Activated CD8-positive, alpha-beta memory T cell treated with anti-CD3 and anti-CD28 coated beads, Interleukin-2, amount 50 U/mL, for 1 hour (primary cell): ENCODE measurements around the gene ZNRF1.
"Not testable (repeated sequence)": the region's sequence is repeated elsewhere in the genome, so short reads cannot be mapped to it uniquely, and the experiment has no call there.

Experiments
- DNase-seq: peaks from one replicate; pipeline ENCODE4 v3.0.0-alpha.2; 2020; ENCODE audit errors: extremely low read depth

The ZNRF1 gene

GRCh38 chr16:74998481-74999218 lies at the start of gene ZNRF1:
Gene ZNRF1, plus strand, starts transcription at chr16:74999024. Its CDS starts 648 bp downstream, at chr16:74999672.
- DNase-seq, result peak; percentile 43

GRCh38 chr16:74949309-74949708 lies 49.5 kb upstream of the ZNRF1 start:
- DNase-seq, result no peak

DNA sequence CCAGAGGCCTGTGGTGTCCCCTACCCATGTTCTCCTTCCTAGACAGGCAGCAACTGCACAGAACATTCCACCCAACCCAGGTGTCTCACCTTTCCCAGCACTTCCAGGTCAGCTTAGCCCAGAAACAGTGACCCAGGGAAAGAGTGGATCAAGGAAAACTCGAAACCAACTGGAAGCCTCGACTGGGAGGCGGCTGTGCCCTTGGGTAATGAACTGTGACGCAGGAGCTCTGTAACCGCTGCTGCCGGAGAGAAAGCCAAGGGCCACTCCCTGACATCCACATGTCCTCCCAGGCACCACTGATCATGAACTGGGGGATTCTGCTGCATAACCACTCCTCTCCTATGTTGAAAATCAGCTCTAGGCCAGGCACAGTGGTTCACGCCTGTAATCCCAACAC lies 48.3 kb upstream of the ZNRF1 start:
- DNase-seq, result no peak

DNA sequence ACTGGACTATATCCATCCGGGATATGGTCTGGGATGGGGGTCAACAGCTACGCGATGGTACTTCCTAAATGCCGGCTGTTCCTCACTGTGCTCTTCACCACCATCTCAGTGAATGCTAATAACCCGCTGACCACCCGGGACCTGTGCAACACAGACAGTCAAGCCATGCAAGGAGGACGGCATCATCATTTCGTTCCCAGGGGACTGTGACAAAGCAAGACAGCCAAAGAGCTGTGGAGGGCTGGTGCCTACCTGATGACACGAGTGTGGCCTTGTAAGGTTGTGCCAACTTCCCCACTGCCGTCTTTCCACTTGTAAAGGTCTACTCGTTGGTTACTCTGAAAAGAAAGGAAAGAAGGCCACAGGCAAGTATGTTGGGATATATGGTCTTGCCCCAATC lies 47.6 kb upstream of the ZNRF1 start:
- DNase-seq, result no peak

- no peak for DNase-seq
Measured at GRCh38 chr16:74951681-74952080, 47.1 kb upstream of the ZNRF1 start.

DNA sequence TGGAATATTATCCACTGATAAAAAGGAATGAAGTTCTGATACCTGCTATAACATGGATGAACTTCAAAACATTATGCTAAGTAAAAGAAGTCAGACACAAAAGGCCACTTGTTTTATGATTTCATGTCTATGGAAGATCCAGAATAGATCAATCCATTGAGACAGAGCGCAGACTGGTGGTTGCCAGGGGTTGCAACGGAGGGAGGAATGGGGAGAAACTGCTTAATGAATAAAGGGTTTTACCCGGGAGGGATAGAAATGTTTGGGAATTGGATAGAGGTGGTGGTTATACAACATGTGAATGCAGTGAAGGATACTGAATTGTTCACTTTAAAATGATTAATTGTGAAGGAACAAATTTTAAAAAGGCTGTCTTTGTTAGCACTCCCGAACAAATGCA lies 44.1 kb upstream of the ZNRF1 start:
- no peak for DNase-seq

DNA sequence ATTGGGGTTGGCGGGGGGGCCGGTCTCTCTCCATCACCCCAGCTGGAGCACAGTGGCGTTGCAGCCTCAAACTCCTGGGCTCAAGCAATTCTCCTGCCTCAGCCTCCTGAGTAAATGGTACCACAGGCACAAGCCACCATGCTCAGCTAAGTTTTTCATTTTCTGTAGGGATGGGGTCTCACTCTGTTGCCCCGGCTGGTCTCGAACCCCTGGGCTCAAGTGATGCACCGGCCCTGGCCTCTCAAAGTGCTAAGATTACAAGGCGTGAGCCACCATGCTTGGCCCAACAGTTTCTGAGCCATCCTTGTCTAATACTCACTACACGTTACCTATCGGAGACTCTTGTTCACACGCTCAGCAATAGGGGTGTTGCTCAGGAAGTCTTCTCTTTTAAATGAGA lies 25.5 kb upstream of the ZNRF1 start:
- no peak for DNase-seq

DNA sequence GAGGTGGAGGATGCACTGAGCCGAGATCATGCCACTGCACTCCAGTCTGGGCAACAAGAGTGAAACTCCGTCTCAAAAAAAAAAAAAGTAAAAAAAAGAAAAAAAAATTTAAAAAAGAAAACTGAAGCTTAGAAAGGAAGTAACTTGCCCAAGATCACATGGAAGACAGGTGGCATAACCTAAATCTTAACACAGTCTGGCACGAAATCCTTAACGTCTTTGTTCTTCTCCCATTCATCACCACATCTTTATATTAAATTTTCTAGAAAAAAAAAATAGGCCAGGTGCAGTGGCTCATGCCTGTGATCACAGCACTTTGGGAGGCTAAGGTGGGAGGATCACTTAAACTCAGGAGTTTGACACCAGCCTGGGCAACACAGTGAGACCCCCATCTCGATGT lies 23.2 kb upstream of the ZNRF1 start:
- no peak for DNase-seq

GRCh38 chr16:74982256-74982655 lies 16.6 kb upstream of the ZNRF1 start:
- DNase-seq, result no peak

DNA sequence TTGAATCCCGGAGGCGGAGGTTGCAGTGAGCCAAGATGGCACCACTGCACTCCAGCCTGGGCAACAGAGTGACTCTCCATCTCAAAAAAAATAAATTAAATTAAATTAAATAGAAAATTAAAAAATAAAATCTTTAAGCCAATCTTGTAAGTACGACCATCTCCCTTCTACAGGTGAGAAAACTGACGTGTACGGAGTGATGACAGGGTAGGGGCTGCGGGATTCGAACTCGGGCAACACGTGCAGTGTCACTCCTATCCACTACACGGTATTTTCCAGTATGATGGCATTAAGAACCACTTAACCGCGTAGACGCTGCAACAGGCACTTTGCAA lies 14.7 kb upstream of the ZNRF1 start:
- DNase-seq, result no peak

- DNase-seq, result peak; percentile 99
Measured at GRCh38 chr16:74984529-74985296, 14.1 kb upstream of the ZNRF1 start, which contains the start of gene WDR59. Gene WDR59, minus strand, starts transcription at chr16:74985123. Its CDS starts 106 bp downstream, at chr16:74985017.

DNA sequence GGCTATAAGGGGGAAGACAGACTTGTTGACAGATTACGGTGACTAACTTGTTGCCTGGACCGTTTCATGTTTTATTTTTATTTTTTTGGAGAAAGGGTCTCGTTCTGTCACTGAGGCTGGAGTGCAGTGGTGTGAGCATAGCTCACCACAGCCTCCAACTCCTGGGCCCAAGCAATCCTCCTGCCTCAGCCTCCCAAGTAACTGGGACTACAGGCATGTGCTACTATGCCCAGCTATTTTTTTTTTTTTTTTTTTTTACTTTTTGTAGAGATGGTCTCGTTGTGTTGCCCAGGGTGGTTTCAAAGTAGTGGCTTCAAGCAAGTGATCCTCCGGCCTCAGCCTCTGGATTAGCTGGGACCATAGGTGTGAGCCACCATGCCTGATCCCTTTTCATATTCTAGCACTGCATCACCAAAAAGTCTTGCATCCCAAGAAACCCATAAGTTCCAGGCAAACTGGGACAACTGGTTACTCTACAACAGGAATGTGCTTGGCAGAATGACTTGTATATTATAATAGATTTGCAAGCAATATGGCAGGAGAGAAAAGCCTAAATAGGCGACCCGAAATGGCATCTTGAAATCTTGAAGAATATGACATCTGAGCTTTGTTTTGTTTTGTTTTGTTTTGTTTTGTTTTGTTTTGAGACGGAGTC lies 11.7 kb upstream of the ZNRF1 start:
- no peak for DNase-seq

- not testable (repeated sequence) for DNase-seq
Measured at GRCh38 chr16:74989864-74990263, 9.0 kb upstream of the ZNRF1 start.

DNA sequence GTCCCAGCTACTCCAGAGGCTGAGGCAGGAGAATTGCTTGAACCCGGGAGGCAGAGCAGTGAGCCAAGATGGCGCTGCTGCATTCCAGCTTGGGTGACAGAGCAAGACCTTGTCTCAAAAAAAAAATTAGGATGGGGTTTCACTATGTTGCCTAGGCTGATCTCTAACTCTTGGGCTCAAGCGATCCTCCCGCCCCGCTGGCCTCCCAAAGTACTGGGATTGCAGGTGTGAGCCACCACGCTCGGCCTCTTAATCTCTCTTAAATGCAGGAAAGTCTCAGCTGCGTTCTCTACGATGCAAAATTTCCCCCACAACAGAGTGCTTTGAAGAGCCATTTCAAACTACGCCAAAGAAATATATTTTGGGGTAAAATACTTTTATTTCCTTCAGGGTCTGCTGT lies 8.0 kb upstream of the ZNRF1 start:
- no peak for DNase-seq

DNA sequence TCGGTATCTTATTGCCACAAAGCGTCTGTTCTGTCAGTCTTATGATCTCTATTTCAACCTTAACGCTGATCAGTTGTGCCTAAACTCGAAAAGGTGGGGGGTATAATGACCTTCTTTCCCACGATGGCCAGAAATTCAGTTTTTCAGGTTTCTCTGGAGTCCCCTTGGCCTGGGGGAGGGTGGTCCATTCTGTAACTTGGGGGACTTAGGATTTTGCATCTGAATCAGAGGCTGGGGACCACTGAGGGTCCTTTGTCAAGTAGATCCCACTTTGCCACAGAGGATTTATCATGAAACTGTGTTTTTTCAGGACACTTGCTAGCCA lies 7.6 kb upstream of the ZNRF1 start:
- no peak for DNase-seq

GRCh38 chr16:74991593-74992403 lies 7.0 kb upstream of the ZNRF1 start:
- no peak for DNase-seq

GRCh38 chr16:74995986-74996385 lies 2.8 kb upstream of the ZNRF1 start:
- DNase-seq, result no peak

DNA sequence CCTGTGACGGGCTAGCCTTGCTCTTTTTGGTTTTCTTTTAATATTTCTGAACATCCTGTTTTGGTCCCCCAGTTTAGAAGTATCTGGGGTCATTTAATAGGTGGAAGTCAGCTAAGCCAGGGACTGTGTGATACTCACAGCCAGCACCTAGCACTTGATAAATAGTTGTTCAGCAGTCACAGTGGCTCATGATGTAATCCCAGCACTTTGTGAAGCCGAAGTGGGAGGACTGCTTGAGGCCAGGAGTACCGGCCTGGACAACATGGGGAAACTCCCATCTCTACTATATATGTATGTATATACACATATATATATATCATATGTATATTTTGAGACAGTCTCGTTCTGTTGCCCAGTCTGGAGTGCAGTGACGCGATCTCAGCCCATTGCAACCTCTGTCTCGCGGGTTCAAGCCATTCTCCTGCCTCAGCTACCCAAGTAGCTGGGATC lies 1.8 kb upstream of the ZNRF1 start:
- no peak for DNase-seq

GRCh38 chr16:74999219-74999608 lies 390 bp downstream of the ZNRF1 start:
- no peak for DNase-seq

GRCh38 chr16:74999609-75000480 lies 1.0 kb downstream of the ZNRF1 start:
- DNase-seq, result no peak

- DNase-seq, result no peak
Measured at GRCh38 chr16:75000481-75001081, 1.8 kb downstream of the ZNRF1 start.
